Measurements from ENCODE around the gene MSI2.

DNA sequence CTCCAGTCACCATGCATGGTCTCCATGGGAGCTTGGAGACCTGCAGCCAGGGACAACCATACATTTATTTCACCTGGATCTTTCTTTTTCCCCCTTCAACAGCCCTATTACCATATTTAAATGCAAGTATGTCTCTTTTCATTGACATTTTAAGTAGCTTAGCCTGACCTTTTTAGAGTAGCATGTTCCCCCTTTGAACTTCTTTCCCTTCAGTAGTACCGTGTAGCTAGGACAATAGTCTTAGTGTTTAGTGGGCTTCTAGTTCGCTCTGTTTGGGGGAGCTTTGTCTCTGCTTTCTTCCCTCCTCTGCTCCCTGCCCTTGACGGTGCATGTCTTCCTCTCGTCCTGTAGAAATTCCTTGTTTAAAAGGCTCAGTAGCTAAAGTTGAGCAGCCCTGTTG lies 394.2 kb downstream of the MSI2 start:
- TF ChIP-seq, protein P1, sequence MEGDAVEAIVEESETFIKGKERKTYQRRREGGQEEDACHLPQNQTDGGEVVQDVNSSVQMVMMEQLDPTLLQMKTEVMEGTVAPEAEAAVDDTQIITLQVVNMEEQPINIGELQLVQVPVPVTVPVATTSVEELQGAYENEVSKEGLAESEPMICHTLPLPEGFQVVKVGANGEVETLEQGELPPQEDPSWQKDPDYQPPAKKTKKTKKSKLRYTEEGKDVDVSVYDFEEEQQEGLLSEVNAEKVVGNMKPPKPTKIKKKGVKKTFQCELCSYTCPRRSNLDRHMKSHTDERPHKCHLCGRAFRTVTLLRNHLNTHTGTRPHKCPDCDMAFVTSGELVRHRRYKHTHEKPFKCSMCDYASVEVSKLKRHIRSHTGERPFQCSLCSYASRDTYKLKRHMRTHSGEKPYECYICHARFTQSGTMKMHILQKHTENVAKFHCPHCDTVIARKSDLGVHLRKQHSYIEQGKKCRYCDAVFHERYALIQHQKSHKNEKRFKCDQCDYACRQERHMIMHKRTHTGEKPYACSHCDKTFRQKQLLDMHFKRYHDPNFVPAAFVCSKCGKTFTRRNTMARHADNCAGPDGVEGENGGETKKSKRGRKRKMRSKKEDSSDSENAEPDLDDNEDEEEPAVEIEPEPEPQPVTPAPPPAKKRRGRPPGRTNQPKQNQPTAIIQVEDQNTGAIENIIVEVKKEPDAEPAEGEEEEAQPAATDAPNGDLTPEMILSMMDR (IDR thresholded peaks at IDR 0.05), result no peak
- TF ChIP-seq POLR2A (IDR thresholded peaks at IDR 0.05), result no peak

Measured in thyroid gland (tissue), 4 donors.